ENCODE data around the gene CNTNAP4. TPM values are rescaled to one million over a fixed set of nuclear protein-coding genes. Genes with fewer than 3 reads are reported as not detected.

Gene CNTNAP4
- total and polyA plus RNA-seq, 2 of the 8 experiments (the other 6 are each of a cell fraction or from before 2014, with no cell fraction given), result not detected

DNA sequence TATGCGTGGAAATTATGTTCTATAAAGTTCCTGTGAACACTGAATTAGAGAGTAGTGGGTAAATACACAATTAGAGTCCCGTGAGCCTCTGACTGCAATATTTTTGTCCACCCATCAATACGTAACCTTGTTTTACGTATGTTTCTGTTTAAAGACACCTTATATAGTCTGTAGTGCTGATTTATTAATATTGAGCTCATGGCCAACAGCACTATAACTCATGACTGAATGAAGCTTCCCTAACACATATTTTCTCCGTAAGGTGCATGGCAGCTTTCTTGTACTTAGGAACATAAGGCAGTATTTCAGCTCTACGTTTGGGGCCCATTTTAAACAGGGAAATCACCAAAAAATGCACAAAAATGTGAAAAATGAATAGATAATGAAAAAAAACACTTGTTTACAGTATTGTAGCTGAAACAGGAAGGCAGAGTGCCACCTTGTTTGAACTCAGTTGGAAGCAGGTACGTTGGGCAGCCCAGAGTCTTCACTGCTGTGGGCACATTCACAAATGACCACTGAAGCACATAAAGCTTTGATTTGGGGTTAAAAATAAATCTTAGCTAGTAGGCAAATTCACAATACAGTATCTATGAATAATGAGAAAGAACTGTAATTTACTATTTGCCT is 108.5 kb downstream of the CNTNAP4 start:
- 91% methylated on average over 7 of the region's 7 CpGs; no CpG with 5 or more reads in 1 of the 2 experiments for WGBS, 2 experiments (ENCODE audit: extremely low coverage in 1 of 2, insufficient coverage in 1 of 2, insufficient read length in 1 of 2, insufficient replicate concordance in 2 of 2, low coverage in 1 of 2, low lambda C conversion rate in 2 of 2, missing lambda C conversion rate in 1 of 2)
- Histone ChIP-seq H3K4me2 (ENCODE audit: insufficient read depth in 1 of 2, low read depth in 2 of 2, low read length in 2 of 2) (no peak overlapping the region), H3K4me1 (replicated peaks in 1 of 4; ENCODE audit: control insufficient read depth in 3 of 4, insufficient read depth in 4 of 4, low read length in 3 of 4) (peaks cover 0 to 2% (median 0%) of the 10 kb centered on the region in 4 experiments; a peak in 1 of 7 replicates), H4K5ac (ENCODE audit: insufficient read length, low read depth, low read length) (no peak overlapping the region), H3K56ac (replicated peaks; ENCODE audit: insufficient read length, low read depth, low read length) (no peak overlapping the region), H3K4me3 (ENCODE audit: extremely low read depth in 1 of 4, insufficient read depth in 2 of 4, low read depth in 3 of 4, low read length in 4 of 4) (no peak overlapping the region), H3K27me3 (replicated peaks in 1 of 4; ENCODE audit: control insufficient read depth in 3 of 4, extremely low read depth in 1 of 4, insufficient read depth in 3 of 4, low read length in 3 of 4) (no peaks in the 10 kb centered on the region), H3K79me2 (ENCODE audit: control insufficient read depth in 1 of 2, insufficient read depth in 2 of 2, low read length in 2 of 2) (no peaks in the 10 kb centered on the region), H3K14ac (ENCODE audit: insufficient read length) (no peak overlapping the region), H4K91ac (replicated peaks; ENCODE audit: insufficient read length, low read length) (no peak overlapping the region), H2AFZ (ENCODE audit: low read length) (no peak overlapping the region), H2BK120ac (replicated peaks; ENCODE audit: low read depth, low read length) (no peak overlapping the region), H2AK5ac (ENCODE audit: low read depth, low read length) (no peak overlapping the region), H3K4ac (replicated peaks; ENCODE audit: insufficient read length, low read depth, low read length) (no peak overlapping the region), H3K18ac (ENCODE audit: extremely low read depth, low read length) (no peak overlapping the region), H2BK15ac (ENCODE audit: low read length) (no peak overlapping the region), H3K23me2 (ENCODE audit: low read depth, low read length) (no peaks in the 10 kb centered on the region), H4K20me1 (replicated peaks in 1 of 2; ENCODE audit: control insufficient read depth in 1 of 2, insufficient read depth in 2 of 2, low read length in 2 of 2) (no peaks in the 10 kb centered on the region), H2BK20ac (ENCODE audit: low read length) (no peak overlapping the region), H4K8ac (ENCODE audit: extremely low read depth, insufficient read depth, low read length) (no peak overlapping the region), H3K36me3 (ENCODE audit: control insufficient read depth in 2 of 4, insufficient read depth in 4 of 4, low read length in 3 of 4) (no peaks in the 10 kb centered on the region), H2BK12ac (ENCODE audit: low read depth, low read length) (no peak overlapping the region), H2BK5ac (ENCODE audit: low read depth, low read length) (no peak overlapping the region), H3K27ac (ENCODE audit: low read depth, low read length) (no peak overlapping the region), H3K9ac (replicated peaks in 1 of 4; ENCODE audit: extremely low read depth in 1 of 4, low read depth in 3 of 4, low read length in 3 of 4) (no peak overlapping the region), H3K9me3 (ENCODE audit: insufficient read depth in 2 of 2, low read depth in 1 of 2, low read length in 1 of 2) (no peaks in the 10 kb centered on the region), H3K23ac (ENCODE audit: insufficient read length) (no peak overlapping the region), H3K79me1 (ENCODE audit: low read depth, low read length) (no peaks in the 10 kb centered on the region)
- ChIA-PET CTCF (ENCODE audit: partially characterized antibody) (interaction anchor here (1.5 kb wide), 1 partner anchor 10 kb away, joined by 5 read pairs; no protein-coding TSS in a partner anchor), POLR2A (ENCODE audit: partially characterized antibody) (no interaction called here)
- no peak for FAIRE-seq
- DNase-seq (ENCODE audit: low read depth in 1 of 2, low spot score in 2 of 2), result no peak
- TF ChIP-seq CEBPB (IDR thresholded peaks at IDR 0.05; ENCODE audit: low read depth, low read length), result no peak
- no peak for TF ChIP-seq RFX5 (IDR thresholded peaks at IDR 0.05; ENCODE audit: borderline replicate concordance, low read depth, low read length)
- no peak for TF ChIP-seq EZH2 (IDR thresholded peaks at IDR 0.05; ENCODE audit: low read depth, low read length, severe bottlenecking)
